ENCODE data around the gene HCFC2.

DNA sequence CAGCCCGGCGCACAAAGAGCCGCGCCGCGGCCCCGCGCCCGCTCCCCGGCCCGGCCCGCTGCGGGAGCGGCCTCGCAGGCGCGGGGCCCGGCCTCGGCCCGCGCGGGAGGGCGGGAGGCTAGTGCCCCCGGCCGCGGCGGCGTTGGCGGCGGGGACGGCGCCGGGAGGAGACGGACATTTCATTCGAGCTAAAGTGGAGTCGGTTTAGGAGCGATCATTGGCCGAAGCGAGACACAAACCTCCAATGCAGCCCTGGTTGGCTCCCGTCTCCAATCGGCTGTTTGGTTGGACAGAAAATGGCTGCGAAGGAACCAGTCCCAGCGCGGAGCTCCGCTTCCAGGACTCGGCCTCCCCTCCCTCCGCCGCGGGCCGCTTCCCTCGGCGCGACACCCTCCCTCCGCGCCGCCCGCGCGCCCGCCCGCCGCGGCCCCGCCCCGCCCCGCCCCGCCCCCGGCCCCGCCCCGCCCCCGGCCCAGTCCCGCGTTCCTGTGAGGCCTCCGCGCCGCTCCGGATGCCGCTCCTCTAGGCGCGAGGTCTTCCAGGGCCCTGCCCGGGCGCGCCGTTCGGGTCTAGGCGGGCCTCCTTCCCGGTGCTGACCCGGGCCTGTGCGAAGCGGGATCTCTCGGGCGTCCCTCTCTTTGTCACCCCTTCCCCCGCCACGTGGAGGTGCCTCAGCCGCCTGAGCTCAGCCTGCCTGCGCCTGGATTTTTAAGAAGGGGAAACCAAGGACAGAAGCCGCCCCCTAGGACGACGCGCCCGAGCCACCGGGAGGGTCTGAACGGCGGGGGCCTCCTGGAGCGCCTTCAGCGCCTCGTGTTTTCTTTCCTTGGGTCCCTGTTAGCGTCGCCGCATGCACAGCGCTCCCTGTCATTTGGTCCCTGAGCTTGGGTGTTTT is 73.8 kb downstream of the HCFC2 start, which contains the start of gene NFYB:
- no peak for TF ChIP-seq FOXM1 (IDR thresholded peaks at IDR 0.05; ENCODE audit: low read depth)
- TF ChIP-seq GABPA (IDR thresholded peaks at IDR 0.05; ENCODE audit: low read depth): no peak
